ENCODE data around the gene GCKR.

- TF ChIP-seq EZH2 (IDR thresholded peaks at IDR 0.05; ENCODE audit: borderline replicate concordance, low read length) (no peak), CTCF (conservative IDR thresholded peaks at IDR 0.05 in 1 of 2, IDR thresholded peaks at IDR 0.05 in 1 of 2; ENCODE audit: extremely low read depth in 1 of 2, insufficient read depth in 1 of 2, low read depth in 1 of 2, low read length in 2 of 2) (no peak)
These were observed 4.1 kb upstream of the GCKR start for GRCh38 chr2:27492557-27492956.

Measured in mammary epithelial cell (primary cell).